ENCODE measurements around the gene STXBP6. TPM values are rescaled to one million over a fixed set of nuclear protein-coding genes. Genes with fewer than 3 reads are reported as not detected.

Gene STXBP6
- total and polyA plus RNA-seq, 2 experiments from 2014 or later: 19.7 to 29.0 TPM

DNA sequence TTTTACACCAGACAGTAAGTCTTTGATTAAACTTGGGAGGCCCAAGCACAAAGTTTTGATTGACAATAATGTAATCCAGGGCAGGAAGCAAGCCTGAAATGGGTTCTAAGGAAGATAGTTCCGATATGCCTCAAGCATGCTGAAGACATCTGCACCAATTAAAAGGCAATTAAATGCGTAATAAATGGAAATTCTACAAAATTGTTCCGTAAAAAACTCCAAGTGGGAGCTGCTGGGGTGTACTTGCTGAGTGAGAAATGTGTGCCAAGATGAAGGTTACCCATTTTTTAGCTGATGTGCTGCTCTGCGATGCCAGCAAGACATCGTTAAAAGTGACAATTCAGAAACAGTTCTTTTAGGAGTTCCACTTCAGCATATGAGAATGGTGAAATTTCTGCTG lies 269.7 kb downstream of the STXBP6 start:
- no peaks in the 10 kb centered on the region for H3K9me3 Mint-ChIP-seq
- no peak for ATAC-seq
- Histone ChIP-seq H3K4me1 (ENCODE audit: insufficient read depth) (peaks cover 10% of the 10 kb centered on the region), H3K4me3 (no peak overlapping the region), H2AFZ (no peak overlapping the region), H3K4me2 (no peak overlapping the region), H3K9me2 (ENCODE audit: insufficient read depth) (peaks cover 14% of the 10 kb centered on the region), H3K27ac (ENCODE audit: low read depth) (no peak overlapping the region), H3F3A (replicated peaks; ENCODE audit: low read depth) (no peaks in the 10 kb centered on the region), H3K27me3 (ENCODE audit: insufficient read depth) (no peaks in the 10 kb centered on the region), H3K36me3 (ENCODE audit: insufficient read depth) (no peaks in the 10 kb centered on the region), H4K20me1 (replicated peaks; ENCODE audit: insufficient read depth) (no peaks in the 10 kb centered on the region), H3K79me2 (replicated peaks; ENCODE audit: insufficient read depth) (no peaks in the 10 kb centered on the region)
- TF ChIP-seq, protein P1, sequence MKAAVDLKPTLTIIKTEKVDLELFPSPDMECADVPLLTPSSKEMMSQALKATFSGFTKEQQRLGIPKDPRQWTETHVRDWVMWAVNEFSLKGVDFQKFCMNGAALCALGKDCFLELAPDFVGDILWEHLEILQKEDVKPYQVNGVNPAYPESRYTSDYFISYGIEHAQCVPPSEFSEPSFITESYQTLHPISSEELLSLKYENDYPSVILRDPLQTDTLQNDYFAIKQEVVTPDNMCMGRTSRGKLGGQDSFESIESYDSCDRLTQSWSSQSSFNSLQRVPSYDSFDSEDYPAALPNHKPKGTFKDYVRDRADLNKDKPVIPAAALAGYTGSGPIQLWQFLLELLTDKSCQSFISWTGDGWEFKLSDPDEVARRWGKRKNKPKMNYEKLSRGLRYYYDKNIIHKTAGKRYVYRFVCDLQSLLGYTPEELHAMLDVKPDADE (IDR thresholded peaks at IDR 0.05): no peak
- TF ChIP-seq, protein P2, sequence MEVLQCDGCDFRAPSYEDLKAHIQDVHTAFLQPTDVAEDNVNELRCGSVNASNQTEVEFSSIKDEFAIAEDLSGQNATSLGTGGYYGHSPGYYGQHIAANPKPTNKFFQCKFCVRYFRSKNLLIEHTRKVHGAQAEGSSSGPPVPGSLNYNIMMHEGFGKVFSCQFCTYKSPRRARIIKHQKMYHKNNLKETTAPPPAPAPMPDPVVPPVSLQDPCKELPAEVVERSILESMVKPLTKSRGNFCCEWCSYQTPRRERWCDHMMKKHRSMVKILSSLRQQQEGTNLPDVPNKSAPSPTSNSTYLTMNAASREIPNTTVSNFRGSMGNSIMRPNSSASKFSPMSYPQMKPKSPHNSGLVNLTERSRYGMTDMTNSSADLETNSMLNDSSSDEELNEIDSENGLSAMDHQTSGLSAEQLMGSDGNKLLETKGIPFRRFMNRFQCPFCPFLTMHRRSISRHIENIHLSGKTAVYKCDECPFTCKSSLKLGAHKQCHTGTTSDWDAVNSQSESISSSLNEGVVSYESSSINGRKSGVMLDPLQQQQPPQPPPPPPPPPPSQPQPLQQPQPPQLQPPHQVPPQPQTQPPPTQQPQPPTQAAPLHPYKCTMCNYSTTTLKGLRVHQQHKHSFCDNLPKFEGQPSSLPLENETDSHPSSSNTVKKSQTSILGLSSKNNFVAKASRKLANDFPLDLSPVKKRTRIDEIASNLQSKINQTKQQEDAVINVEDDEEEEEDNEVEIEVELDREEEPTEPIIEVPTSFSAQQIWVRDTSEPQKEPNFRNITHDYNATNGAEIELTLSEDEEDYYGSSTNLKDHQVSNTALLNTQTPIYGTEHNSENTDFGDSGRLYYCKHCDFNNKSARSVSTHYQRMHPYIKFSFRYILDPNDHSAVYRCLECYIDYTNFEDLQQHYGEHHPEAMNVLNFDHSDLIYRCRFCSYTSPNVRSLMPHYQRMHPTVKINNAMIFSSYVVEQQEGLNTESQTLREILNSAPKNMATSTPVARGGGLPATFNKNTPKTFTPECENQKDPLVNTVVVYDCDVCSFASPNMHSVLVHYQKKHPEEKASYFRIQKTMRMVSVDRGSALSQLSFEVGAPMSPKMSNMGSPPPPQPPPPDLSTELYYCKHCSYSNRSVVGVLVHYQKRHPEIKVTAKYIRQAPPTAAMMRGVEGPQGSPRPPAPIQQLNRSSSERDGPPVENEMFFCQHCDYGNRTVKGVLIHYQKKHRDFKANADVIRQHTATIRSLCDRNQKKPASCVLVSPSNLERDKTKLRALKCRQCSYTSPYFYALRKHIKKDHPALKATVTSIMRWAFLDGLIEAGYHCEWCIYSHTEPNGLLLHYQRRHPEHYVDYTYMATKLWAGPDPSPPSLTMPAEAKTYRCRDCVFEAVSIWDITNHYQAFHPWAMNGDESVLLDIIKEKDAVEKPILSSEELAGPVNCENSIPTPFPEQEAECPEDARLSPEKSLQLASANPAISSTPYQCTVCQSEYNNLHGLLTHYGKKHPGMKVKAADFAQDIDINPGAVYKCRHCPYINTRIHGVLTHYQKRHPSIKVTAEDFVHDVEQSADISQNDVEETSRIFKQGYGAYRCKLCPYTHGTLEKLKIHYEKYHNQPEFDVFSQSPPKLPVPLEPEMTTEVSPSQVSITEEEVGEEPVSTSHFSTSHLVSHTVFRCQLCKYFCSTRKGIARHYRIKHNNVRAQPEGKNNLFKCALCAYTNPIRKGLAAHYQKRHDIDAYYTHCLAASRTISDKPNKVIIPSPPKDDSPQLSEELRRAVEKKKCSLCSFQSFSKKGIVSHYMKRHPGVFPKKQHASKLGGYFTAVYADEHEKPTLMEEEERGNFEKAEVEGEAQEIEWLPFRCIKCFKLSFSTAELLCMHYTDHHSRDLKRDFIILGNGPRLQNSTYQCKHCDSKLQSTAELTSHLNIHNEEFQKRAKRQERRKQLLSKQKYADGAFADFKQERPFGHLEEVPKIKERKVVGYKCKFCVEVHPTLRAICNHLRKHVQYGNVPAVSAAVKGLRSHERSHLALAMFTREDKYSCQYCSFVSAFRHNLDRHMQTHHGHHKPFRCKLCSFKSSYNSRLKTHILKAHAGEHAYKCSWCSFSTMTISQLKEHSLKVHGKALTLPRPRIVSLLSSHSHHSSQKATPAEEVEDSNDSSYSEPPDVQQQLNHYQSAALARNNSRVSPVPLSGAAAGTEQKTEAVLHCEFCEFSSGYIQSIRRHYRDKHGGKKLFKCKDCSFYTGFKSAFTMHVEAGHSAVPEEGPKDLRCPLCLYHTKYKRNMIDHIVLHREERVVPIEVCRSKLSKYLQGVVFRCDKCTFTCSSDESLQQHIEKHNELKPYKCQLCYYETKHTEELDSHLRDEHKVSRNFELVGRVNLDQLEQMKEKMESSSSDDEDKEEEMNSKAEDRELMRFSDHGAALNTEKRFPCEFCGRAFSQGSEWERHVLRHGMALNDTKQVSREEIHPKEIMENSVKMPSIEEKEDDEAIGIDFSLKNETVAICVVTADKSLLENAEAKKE (CRISPR knock-in tag; IDR thresholded peaks at IDR 0.05): no peak
- no peak for TF ChIP-seq CREB1 (CRISPR knock-in tag; IDR thresholded peaks at IDR 0.05; ENCODE audit: low read depth)
- TF ChIP-seq EZH2 (IDR thresholded peaks at IDR 0.05; ENCODE audit: low read depth, unreplicated experiment): no peak
- TF ChIP-seq NANOG (IDR thresholded peaks at IDR 0.05; ENCODE audit: borderline replicate concordance): no peak
- no peak for TF ChIP-seq ZNF331 (CRISPR knock-in tag; IDR thresholded peaks at IDR 0.05; ENCODE audit: low read depth)
- TF ChIP-seq, protein P3, sequence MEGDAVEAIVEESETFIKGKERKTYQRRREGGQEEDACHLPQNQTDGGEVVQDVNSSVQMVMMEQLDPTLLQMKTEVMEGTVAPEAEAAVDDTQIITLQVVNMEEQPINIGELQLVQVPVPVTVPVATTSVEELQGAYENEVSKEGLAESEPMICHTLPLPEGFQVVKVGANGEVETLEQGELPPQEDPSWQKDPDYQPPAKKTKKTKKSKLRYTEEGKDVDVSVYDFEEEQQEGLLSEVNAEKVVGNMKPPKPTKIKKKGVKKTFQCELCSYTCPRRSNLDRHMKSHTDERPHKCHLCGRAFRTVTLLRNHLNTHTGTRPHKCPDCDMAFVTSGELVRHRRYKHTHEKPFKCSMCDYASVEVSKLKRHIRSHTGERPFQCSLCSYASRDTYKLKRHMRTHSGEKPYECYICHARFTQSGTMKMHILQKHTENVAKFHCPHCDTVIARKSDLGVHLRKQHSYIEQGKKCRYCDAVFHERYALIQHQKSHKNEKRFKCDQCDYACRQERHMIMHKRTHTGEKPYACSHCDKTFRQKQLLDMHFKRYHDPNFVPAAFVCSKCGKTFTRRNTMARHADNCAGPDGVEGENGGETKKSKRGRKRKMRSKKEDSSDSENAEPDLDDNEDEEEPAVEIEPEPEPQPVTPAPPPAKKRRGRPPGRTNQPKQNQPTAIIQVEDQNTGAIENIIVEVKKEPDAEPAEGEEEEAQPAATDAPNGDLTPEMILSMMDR (conservative IDR thresholded peaks at IDR 0.05; ENCODE audit: low read depth in 2 of 2): no peak
- TF ChIP-seq JUNB (IDR thresholded peaks at IDR 0.05; ENCODE audit: unreplicated experiment): no peak
- no peak for TF ChIP-seq STAT1 (IDR thresholded peaks at IDR 0.05; ENCODE audit: unreplicated experiment)
- TF ChIP-seq EZH2phosphoT487 (IDR thresholded peaks at IDR 0.05; ENCODE audit: unreplicated experiment): no peak
- TF ChIP-seq, protein P4, sequence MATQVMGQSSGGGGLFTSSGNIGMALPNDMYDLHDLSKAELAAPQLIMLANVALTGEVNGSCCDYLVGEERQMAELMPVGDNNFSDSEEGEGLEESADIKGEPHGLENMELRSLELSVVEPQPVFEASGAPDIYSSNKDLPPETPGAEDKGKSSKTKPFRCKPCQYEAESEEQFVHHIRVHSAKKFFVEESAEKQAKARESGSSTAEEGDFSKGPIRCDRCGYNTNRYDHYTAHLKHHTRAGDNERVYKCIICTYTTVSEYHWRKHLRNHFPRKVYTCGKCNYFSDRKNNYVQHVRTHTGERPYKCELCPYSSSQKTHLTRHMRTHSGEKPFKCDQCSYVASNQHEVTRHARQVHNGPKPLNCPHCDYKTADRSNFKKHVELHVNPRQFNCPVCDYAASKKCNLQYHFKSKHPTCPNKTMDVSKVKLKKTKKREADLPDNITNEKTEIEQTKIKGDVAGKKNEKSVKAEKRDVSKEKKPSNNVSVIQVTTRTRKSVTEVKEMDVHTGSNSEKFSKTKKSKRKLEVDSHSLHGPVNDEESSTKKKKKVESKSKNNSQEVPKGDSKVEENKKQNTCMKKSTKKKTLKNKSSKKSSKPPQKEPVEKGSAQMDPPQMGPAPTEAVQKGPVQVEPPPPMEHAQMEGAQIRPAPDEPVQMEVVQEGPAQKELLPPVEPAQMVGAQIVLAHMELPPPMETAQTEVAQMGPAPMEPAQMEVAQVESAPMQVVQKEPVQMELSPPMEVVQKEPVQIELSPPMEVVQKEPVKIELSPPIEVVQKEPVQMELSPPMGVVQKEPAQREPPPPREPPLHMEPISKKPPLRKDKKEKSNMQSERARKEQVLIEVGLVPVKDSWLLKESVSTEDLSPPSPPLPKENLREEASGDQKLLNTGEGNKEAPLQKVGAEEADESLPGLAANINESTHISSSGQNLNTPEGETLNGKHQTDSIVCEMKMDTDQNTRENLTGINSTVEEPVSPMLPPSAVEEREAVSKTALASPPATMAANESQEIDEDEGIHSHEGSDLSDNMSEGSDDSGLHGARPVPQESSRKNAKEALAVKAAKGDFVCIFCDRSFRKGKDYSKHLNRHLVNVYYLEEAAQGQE (IDR thresholded peaks at IDR 0.05; ENCODE audit: unreplicated experiment): no peak
- TF ChIP-seq ZNF114 (CRISPR knock-in tag; IDR thresholded peaks at IDR 0.05): no peak
- H3K4me3 Mint-ChIP-seq: no peak overlapping the region
- no peak overlapping the region for H3K27ac Mint-ChIP-seq
- H3K36me3 Mint-ChIP-seq (ENCODE audit: low read depth): no peaks in the 10 kb centered on the region
- H3K4me1 Mint-ChIP-seq: peaks cover 20% of the 10 kb centered on the region
- no peak for DNase-seq (ENCODE audit: low spot score)
- H3K27me3 Mint-ChIP-seq (ENCODE audit: insufficient read depth, low read depth, poor library complexity): no peaks in the 10 kb centered on the region

Measured in GM23338 (cell line).